Fibroblast of pulmonary artery (primary cell): Measurements from ENCODE around the gene CCDC144A.
"Not testable (repeated sequence)": the region's sequence is repeated elsewhere in the genome, so short reads cannot be mapped to it uniquely, and the experiment has no call there.

Experiments used
- DNase-seq: peaks from one replicate; pipeline ENCODE4 v3.0.0-alpha.2; 2010; ENCODE audit warnings: low read depth
- H3K4me3 ChIP-seq: replicated peaks from 2 replicates; pipeline ENCODE4 v1.5.1; 2011; ENCODE audit warnings: low read depth, mild to moderate bottlenecking, control low read depth, low read length, moderate library complexity
- TF ChIP-seq, protein P1 (sequence below): IDR thresholded peaks from 2 replicates; pipeline ENCODE4 v1.5.1; 2011; ENCODE audit warnings: mild to moderate bottlenecking, control low read depth, low read length, inconsistent platforms; ENCODE audit errors: missing control alignments

Gene CCDC144A

GRCh38 chr17:16812126-16812525 is 122.1 kb downstream of the CCDC144A start:
- not testable (repeated sequence) for H3K4me3 ChIP-seq
- DNase-seq, result peak; percentile 42

DNA sequence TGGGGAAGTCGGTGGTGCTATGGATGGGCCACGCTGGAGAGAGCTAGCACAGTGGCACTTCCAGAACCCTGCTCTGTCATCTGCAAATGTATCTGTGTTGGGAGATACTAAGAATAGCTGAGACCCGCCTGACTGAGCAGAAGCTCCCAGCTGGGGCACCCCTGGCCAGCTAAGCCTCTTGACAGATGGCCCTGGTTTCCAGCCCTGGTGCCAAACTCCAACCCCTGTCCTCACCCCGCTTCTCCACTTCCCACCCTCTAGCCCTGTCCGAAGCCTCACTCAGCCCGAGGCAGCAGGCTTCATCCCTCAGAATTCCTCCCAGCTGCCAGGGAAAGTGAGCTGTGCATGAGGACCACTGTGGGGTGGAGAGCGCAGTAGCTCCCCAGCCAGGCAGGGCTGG is 124.4 kb downstream of the CCDC144A start:
- TF ChIP-seq, protein P1, sequence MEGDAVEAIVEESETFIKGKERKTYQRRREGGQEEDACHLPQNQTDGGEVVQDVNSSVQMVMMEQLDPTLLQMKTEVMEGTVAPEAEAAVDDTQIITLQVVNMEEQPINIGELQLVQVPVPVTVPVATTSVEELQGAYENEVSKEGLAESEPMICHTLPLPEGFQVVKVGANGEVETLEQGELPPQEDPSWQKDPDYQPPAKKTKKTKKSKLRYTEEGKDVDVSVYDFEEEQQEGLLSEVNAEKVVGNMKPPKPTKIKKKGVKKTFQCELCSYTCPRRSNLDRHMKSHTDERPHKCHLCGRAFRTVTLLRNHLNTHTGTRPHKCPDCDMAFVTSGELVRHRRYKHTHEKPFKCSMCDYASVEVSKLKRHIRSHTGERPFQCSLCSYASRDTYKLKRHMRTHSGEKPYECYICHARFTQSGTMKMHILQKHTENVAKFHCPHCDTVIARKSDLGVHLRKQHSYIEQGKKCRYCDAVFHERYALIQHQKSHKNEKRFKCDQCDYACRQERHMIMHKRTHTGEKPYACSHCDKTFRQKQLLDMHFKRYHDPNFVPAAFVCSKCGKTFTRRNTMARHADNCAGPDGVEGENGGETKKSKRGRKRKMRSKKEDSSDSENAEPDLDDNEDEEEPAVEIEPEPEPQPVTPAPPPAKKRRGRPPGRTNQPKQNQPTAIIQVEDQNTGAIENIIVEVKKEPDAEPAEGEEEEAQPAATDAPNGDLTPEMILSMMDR, result no peak
- H3K4me3 ChIP-seq, result no peak overlapping the region
- DNase-seq, result no peak

DNA sequence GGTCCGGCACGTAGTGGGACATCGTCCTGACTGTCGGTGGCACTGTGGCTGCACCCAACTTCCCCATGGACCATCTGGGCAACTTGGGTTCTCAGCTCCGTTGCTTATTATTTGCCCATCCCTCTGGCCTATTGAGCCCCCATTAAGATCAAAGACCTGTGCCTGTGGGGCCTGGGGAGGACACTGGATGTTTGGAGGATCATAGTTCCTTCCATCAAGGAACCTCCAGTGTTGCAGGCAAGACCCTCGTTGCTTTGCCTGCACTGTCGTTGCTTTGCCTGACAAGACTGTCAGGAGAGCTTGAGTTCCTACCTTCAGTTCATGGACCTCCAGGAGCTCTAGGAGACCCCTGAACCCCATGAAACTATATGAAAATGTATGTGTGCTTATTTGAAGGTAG is 127.2 kb downstream of the CCDC144A start:
- H3K4me3 ChIP-seq, result no peak overlapping the region
- DNase-seq, result no peak
- TF ChIP-seq, protein P1, result no peak

DNA sequence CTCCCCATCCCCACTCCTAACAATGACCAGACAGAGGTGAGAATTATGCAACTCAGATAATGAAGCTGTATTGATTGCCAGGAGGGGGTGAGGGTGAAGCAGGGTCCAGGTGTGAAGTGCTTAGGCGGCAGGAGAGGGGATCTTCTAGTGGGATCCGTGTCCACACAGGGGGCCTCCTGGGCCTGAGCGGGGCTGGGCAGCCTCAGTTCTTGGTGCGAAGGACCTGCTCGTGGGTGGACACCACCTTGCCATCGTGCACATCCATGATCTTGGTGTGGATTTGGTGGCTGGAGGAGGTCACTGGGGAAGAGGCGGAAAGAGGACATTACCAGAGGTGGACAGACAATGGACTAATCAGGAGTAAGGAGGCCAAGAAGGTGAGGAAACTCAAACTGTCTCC is 127.9 kb downstream of the CCDC144A start:
- DNase-seq, H3K4me3 ChIP-seq: not testable (repeated sequence)

- TF ChIP-seq, protein P1, result no peak
- DNase-seq, result no peak
- no peak overlapping the region for H3K4me3 ChIP-seq
Measured at GRCh38 chr17:16818340-16818739, 128.3 kb downstream of the CCDC144A start.

DNA sequence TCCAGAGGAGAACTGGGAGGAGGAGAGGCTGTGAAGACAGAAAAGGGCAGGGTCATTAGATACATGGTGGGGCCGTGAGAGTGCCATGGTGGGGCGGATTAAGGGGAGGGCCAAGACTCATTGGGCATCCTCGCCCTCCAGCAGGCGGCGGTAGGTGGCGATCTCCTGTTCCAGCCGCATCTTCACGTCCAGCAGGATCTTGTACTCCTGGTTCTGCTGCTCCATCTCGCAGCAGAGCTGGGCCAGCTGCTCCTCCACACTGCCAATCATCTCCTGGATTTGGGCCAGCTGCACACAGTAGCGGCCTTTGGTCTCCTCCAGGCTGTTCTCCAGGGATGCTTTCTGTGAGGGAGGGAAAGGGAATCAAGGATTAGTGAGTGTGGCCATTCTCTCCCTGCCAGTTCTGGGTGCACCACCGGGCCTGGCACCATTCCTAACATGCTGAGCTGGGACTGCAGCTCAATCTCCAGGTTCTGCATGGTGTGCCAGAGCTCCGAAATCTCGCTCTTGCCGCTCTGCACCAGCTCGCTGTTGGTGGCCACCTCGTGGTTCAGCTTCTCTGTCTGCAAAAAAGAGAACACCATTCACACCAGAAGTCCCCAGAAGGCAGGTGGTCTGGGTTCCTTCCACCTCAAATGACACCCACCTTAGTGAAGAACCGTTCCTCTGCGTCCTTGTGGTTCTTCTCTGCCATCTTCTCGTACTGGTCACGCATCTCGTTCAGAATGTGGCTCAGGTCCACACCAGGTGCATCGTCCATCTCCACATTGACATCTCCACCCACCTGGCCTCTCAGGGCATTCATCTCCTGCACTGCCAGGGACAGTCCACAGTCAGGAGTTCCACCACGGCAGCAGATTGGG is 129.0 kb downstream of the CCDC144A start:
- H3K4me3 ChIP-seq, result no peak overlapping the region
- DNase-seq, result no peak
- TF ChIP-seq, protein P1, result no peak

- no peak overlapping the region for H3K4me3 ChIP-seq
- DNase-seq, result no peak
- TF ChIP-seq, protein P1, result no peak
Measured at GRCh38 chr17:16820161-16820877, 130.3 kb downstream of the CCDC144A start.
